Skeletal muscle cell (primary cell): ENCODE measurements around the gene WRNIP1.

ENCODE experiments used
- DNase-seq: peaks from one replicate; pipeline ENCODE4 v3.0.0-alpha.2; 2010; ENCODE audit warnings: low read depth
- H3K4me3 ChIP-seq: 2 replicates; pipeline ENCODE4 v1.5.1; 2011; ENCODE audit warnings: low read depth, mild to moderate bottlenecking, control low read depth, low read length, moderate library complexity

The WRNIP1 gene

DNA sequence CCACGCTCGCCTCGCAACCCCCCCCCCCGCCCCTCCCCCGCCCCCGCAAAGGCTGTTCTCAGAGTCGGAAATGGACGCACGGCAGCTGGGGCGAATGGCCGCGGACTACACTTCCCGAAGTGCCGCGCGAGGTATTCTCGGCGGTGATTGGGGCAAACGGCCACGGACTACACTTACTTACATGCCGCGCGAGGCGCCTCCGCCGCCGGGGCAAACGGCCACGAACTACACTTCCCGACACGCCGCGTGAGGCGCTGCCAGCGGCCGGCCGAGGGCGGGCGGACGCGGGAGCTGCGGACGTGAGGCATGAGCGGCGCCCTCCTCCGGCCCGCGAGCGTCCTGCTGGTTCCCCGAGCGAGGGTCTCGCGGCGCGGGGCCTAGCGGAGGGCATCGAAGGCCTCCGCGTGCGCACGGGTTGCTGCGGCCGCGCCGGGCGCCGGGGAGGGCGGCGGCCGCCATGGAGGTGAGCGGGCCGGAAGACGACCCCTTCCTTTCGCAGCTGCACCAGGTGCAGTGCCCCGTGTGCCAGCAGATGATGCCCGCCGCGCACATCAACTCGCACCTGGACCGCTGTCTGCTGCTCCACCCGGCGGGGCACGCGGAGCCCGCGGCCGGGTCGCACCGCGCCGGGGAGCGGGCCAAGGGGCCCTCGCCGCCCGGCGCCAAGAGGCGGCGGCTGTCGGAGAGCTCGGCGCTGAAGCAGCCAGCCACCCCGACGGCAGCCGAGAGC lies at the start of gene WRNIP1:
Gene WRNIP1 (plus strand): TSS at position 228 of the 730 bp plus-strand sequence. CDS start 230 bp downstream, at position 458.
- peak; percentile 96 for DNase-seq
- H3K4me3 ChIP-seq: peak within 1 kb of the TSS; percentile 88

DNA sequence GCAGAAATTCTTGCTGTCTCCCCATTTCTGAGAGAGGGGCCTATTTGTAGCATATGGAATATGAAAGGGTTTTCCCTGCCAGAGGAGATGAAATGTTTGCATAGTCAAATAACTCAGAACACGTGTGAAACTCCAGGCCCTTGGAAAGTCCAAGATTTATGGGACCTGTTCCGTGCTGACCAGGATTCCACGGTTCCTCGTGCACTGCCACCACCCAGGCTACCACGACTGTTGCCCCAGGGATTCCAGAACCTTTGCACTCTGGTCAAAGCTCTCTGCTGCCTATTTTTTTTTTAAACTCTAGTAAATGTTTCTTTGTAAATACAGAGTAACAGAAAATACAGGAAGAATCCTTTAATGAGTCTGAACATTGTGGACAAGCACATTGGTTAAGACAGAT lies 49.5 kb upstream of the WRNIP1 start:
- DNase-seq: no peak
- no peak overlapping the region for H3K4me3 ChIP-seq

DNA sequence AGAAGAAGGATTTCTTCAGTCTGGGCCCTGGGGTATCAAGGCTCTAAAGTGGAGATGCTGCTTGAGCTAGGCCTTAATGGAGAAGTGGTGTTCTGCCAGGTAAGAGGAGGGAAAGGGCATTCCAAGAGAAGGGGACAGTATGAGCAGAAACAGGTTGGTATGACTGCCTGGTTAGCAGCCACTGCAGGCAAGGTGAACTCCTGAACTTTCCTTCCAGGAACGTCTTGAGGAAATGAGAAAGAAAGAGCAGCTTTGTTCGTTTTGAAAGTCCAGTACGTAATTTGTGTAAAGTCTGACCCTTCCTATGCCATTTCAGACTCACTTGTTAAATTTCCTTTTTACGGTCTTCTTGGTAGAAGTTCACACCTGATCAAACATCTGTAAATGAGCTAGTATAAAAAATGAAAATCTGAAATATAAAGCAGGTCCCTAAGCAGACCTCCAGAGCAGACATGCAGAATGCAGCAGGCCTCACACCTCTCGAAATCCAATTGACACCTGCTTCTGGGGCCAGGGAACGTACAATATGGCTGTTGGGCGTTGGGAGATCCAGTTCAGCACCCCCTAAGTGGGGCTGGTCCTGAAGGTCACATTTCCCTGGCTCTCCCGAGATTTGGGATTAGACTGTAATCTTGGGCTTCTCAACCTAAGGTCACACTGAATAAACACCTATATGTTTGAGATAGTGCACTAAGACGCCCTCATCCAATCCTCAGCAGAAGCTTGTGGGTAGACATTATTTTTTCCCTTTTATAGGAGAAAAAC lies 48.1 kb upstream of the WRNIP1 start:
- H3K4me3 ChIP-seq: no peak overlapping the region
- no peak for DNase-seq

DNA sequence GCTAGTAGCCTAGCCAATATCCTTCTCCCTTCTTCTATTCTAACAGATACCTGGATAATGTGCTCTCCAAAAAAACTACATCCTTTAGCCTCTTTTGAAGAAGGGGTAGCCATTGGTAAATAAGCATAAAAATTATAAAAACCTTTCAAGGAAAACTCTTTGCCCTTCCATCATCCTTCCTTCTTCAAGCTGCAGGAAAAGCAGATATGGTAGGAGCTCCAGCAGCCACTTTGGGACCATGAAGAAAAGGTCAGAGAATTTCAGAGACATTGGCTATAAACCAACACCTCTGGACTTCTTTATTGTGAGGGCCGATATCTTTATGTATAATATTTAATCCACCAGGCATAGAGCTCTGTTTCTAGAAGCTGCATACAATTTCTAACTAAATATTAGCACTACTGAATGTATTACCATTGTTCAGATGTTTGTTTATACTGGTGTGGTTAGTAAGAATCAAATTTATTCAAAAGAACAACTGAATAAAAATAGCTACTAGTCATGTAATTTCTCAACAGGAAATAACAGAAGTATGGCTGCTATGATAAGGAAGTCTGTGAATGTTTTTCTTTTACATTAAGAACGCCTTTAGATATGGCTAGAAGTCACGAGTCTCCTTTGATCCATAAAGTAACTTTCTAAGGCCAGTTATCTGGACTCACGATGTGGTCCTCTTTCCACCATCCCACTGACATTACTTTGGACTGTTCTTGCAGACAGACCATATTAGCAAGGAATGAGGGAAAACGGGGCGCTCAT lies 46.7 kb upstream of the WRNIP1 start:
- DNase-seq: no peak
- no peak overlapping the region for H3K4me3 ChIP-seq

DNA sequence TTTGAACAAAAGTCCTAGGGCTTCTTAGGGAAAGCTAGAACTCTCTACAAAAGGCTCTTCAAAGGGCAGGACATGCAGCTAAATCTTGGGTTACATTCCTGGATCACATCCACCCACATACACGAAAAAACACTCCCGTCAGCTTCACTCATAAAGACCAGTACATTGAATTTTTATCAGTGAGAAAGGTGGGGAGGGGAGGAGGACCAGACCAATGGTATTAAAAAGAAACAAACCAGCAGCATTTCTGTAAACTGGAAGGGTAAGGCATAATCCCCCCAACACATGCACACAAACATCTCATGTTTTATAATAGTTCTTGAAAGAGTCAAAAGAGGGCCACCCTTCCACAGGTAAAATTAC lies 46.1 kb upstream of the WRNIP1 start:
- no peak overlapping the region for H3K4me3 ChIP-seq
- DNase-seq: no peak

DNA sequence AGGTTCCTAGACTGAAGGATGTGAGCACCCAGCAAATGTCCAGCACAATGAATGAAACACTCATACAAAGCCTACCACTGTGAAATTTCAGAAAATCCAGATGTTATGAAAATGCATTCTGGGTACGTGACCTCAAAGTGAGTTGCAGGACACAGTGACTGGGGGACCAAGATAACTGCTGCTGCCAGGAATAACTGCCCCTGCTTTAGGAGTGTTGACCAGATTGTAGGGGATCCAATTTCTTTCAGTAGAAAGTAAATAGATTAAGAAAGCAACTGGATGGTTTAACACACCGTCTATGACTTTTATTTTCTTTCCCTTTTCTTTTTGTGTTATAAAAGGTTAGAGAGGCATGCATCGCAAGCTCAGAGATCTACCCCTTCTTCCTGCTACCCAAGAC lies 44.0 kb upstream of the WRNIP1 start:
- no peak overlapping the region for H3K4me3 ChIP-seq
- no peak for DNase-seq

DNA sequence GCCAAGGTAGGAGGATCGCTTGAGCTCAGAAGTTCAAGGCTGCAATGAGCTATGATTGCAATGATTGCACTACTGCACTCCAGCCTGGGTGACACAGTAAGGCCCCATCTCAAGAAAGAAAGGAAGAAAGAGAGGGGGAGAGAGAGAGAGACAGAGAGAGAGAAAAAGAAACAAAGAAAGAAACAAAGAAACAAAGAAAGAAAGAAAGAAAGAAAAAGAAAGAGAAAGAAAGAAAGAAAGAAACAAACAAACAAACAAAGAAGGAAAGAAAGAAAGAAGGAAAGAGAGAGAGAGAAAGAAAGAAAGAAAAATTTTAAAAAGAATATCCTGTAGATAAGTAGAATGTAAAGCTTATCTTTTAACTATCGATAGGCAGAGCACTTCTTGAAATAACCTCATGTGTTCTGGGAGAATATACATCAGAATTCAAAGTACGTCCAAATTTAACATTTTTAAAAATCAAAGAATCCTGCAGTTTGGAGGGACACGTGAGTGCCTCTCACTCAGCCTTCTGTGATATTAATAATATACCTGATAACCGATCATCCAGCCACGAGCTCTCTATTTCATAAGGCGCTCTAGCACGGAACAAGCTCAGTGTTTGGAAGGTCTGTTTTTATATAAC lies 39.7 kb upstream of the WRNIP1 start:
- no peak for DNase-seq
- no peak overlapping the region for H3K4me3 ChIP-seq

DNA sequence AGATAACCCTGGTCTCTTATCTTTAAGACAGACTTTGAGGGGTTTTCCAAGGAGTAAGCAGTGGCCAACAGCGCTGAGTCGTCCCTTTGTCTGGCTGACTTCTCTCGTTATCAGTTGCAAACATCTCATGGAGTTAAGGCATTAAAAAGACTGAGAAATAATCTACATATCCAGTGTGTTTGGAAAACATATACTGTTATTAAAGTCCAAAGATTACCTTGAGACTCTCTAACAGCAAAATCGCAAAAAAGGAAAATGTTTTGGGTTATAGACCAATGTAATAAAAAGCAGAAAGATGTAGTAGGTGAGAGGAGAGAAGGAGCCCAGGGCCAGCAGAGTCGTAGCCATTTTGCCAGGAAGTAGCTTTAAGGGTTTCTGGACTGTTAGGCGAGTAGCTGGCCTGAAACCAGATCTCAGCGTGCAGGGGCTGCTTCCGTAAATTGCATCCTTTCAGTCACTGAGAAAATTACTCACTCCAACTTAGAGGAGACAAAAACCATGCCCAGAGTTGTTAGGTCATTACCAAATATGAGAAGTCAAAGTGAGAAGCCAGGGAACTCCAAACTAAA lies 39.1 kb upstream of the WRNIP1 start:
- peak; percentile 53 for DNase-seq
- no peak overlapping the region for H3K4me3 ChIP-seq

DNA sequence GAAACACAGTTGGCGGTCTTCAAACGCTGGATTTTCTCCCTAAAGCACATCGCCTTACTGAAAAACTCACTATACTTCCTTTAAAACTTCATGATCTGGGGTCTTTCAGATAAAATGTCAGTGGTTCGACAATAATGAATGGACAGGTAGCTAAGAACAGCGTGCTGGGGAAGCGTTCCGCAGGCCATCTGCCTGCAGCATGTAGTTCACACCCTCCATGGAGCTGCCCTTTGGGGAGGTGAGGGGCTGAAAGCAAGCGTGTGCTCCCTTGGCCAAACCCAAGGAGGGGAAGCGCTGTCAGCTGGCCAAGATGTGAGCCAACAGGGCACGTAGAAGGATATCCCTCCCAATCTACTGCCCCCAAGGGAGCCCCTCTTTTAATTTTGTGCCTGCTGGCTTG lies 35.3 kb upstream of the WRNIP1 start:
- no peak overlapping the region for H3K4me3 ChIP-seq
- no peak for DNase-seq

DNA sequence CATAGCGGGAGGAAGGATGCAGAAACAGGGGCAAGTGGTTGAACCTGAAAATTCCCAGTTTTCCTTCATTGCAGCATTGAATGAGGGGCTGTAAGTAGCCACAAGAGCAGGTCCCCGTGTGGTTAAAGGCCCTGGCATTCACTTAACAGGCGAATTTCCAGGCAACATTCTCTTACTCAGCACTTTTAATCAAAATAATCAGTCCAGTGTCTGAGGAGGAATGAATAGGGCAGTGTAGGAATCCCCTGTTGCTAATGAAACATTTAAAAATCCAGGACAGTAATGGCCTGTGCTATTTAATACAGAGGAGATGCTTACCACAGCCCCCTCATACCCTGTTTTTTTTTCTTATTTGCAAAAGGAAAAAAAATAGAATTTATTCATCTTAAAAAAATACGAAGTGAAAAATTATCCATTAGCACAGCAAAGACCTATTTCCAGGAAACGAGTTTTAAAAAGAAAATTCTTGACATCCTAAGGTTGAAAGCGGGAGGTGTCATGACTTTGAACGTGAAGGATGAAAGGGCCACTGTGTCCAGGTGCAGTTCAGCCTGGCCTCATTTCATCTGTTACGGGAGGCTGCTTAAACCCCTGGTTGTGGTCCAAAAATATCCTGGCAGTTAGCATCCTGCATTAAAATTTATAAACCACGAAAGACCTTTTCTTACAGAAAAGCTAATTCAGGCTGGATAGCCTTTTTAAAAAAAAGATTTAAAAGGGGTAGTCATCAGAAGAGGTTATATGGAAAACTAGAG lies 34.7 kb upstream of the WRNIP1 start:
- DNase-seq: no peak
- H3K4me3 ChIP-seq: no peak overlapping the region

DNA sequence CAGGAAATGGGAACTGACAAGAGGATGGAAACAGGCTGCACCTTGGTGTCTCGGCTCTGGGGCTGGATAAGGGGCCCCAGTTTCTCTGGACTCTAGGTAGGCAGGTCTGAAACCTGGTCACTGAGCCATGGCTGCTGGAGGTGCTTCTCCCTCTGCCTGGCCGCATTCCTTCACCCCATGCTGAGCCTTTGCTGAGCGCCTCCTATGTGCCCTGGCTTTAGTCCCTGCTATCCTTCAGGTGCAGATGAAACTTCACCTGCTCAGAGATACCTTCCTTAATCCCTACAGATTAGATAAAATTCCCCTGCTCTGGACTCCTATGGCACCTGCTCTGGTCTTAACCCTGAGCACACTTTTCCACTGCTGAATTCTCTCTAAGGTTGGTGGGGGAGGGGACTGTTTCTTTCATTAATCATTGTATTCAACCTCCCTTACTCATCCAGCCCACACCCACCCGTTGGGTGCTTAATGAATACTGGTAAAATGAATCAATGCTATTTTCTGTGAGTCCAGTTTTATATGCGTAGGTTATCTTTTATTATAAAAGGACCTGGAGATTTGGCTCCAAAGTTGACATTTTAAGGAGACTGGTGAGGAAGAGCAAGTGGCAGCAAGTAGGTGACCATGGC lies 33.8 kb upstream of the WRNIP1 start:
- DNase-seq: no peak
- H3K4me3 ChIP-seq: no peak overlapping the region

DNA sequence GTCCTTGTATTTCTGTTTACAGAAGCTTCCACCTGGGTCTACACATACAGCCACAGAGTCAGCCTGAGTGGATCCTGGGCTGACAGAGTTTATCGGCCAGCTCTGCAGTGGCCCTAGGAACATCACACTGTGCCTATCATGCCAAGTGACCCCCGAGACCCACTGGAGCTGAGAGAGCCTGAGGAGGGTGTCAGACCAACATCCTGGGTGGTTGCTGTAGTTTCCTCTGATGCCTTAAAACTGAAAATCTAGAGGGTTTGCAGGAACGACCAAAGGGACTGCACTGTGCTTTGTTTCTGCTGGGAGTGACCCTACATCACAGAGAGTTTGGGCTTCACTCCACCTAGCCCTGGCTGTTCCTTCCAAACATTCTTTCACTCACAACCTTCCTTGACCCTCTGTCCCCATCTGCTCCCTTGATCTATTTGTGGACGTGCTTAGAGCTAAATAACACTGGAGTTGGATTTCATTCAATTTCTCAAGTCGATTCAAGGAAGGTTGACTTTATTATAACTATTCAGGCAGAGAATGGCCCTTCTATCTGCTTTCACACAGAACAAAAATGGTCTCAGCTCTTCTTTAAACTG lies 32.6 kb upstream of the WRNIP1 start:
- H3K4me3 ChIP-seq: no peak overlapping the region
- no peak for DNase-seq

DNA sequence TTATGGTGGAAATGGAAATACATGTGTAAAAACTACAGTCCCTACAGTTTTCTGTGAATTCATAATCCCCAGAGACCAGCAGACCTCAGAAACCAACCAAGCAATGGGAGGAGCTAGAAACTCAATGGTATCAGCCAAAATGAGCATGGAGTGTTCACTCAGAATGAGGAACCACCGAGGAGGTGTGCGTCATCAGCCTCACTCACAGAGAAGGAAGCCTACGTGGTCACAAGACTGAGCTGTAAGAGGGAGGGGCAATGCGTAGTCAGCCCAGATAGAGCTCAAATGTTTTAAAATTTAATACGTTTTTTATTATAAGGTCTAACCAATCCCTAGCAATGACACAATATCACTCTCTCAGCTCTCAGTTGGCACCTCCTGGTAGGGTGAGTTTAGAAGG lies 31.9 kb upstream of the WRNIP1 start:
- H3K4me3 ChIP-seq: no peak overlapping the region
- no peak for DNase-seq

DNA sequence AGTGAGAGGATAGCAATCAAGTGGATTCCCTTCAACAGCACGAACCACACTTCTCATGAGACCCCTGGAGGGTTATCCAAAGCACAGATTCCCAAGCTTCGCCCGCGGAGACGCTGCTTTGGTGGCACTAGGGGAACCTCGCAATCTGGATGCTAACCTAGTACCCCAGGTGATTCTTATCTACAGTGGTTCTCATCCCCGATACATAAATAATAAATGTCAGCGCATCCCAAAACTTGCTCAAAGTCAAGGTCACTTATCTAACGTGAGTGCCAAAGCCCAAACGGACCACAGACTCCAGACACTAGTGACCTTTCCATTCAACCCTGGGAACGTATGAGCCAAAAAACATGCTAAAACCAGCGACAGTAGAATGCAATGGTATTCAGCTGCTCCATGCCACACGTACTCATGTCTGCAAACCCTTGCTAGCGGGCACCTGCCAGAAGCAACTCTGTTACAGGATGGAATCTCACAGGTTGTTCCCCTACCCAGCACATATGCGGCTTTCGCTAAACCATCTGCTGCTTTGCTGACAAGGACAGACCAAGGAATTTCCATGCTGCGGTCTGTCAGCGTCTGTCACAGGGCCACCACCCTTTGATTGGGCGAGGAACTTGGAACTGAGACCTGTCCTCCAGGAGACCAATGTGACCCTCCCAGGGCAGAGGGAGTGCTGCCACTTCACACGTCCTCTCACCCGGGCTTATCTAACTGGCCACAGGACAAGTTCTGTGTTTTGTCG lies 31.3 kb upstream of the WRNIP1 start:
- DNase-seq: no peak

DNA sequence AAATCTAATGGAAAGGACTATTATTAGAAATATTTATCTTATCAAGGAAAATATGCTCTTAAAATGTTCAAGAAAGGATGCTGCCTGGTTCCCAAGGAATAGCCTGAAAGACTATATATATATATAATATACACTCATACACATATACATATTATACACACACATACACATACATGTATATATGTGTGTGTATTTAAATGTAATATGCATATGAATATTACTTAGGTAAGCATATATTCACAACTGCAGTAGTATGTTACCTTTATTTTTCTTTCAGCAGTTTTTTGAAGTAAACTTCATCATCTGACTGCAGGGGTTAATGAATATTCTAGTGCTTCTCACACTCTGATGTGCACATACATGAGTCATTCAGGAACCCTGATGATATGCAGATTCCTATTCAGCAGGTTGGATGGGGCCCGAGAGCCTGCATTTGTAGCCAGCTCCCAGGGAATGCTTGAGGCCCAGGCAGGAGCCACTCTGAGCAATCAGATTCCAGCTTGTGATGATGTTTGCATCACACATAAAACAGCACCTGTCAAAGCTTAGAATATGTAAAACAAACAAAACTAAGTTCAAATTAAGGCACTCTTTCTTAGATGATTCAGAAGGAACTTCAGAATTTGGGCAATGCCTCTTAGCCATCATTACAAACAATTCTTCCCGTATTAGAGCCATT lies 30.6 kb upstream of the WRNIP1 start:
- DNase-seq: no peak

More for the DNA sequence above, 31.3 kb upstream of the WRNIP1 start:
- H3K4me3 ChIP-seq: no peak overlapping the region

DNA sequence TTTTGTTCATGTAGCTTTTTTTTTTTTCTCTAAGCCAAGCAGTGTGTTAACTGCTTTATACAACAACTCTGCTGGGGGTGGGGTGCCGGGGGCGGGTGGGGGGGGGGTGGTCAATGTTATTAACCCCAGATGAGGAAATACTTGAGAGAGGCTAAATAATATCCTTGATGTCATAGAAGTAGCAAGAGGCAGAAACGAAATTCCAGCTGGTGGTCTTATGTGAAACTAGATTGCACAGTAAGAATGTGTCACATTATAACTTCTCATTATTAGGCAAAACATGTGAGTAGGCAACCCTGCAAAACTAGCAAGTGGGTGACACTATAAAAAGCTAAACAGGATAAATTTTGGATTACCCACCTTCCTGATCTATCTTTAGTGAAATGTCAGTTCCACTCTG lies 27.3 kb upstream of the WRNIP1 start:
- no peak overlapping the region for H3K4me3 ChIP-seq
- no peak for DNase-seq

More for the DNA sequence above, 30.6 kb upstream of the WRNIP1 start:
- no peak overlapping the region for H3K4me3 ChIP-seq

DNA sequence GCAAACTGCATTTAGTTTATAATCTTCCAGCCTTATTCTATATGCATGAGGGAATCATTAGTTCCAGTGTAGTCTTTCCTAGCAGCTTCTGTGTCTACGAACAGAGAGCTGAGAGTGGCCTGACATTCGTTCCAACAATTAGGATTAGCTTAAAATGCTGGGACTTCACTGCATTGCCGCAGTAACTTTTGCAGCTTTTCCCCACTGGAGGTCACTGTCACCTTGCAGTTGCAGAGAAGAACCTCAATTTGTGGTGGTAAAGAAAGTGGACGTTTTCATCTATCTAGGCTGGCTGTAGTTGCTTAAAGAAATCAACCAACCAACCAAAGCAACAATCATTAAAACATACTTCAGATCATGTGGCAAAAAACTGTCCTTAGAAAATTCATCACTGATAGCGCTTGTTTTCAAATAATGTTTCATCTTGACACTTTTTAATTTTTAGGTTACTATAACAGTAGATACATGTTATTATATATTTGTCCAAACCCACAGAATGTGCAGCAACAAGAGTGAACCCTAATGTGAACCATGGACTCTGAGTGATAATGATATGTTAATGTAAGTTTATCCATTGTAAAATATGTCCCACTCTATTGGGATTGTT lies 26.7 kb upstream of the WRNIP1 start:
- H3K4me3 ChIP-seq: no peak overlapping the region
- no peak for DNase-seq
